Mesenchymal stem cell (in vitro differentiated cells and primary cell): ENCODE data around the gene PDK3.

Experiments
- DNase-seq: peaks from one replicate; pipeline ENCODE4 v3.0.0-alpha.2; 2013
- H2AFZ ChIP-seq: one replicate; pipeline ENCODE4 v1.6.1; 2013; ENCODE audit warnings: low read depth, mild to moderate bottlenecking, control low read depth, inconsistent platforms, low read length, moderate library complexity
- H2AK5ac ChIP-seq: 2 replicates; pipeline ENCODE4 v1.6.1; 2013; ENCODE audit warnings: low read length, moderate library complexity, mild to moderate bottlenecking, inconsistent platforms; ENCODE audit not compliant: severe bottlenecking
- H2BK120ac ChIP-seq: one replicate; pipeline ENCODE4 v1.6.1; 2013; ENCODE audit warnings: low read depth, mild to moderate bottlenecking, inconsistent platforms, low read length, moderate library complexity
- H2BK12ac ChIP-seq, 2 experiments: one replicate each; pipeline ENCODE4 v1.6.1; 2013; ENCODE audit warnings: inconsistent platforms in 2 of 2, low read length in 2 of 2, mild to moderate bottlenecking in 2 of 2, moderate library complexity in 2 of 2, control low read depth in 1 of 2
- H2BK15ac ChIP-seq: one replicate; pipeline ENCODE4 v1.6.1; 2013; ENCODE audit warnings: mild to moderate bottlenecking, low read depth, inconsistent platforms; ENCODE audit not compliant: poor library complexity, severe bottlenecking
- H2BK5ac ChIP-seq: 2 replicates; pipeline ENCODE4 v1.6.1; 2013; ENCODE audit warnings: low read depth, mild to moderate bottlenecking, low read length, control low read depth, inconsistent platforms; ENCODE audit not compliant: poor library complexity, severe bottlenecking
- H3K14ac ChIP-seq, 2 experiments: one replicate each; pipeline ENCODE4 v1.6.1; 2013; ENCODE audit warnings: inconsistent platforms in 2 of 2, low read length in 2 of 2, control low read depth in 1 of 2, mild to moderate bottlenecking in 1 of 2, moderate library complexity in 1 of 2
- H3K18ac ChIP-seq, 2 experiments: one replicate each; pipeline ENCODE4 v1.6.1; 2013; ENCODE audit warnings: inconsistent platforms in 2 of 2, low read length in 2 of 2, control low read depth in 1 of 2, low read depth in 1 of 2, mild to moderate bottlenecking in 1 of 2
- H3K23ac ChIP-seq, 2 experiments: one replicate each; pipeline ENCODE4 v1.6.1; 2013; ENCODE audit warnings: inconsistent platforms in 2 of 2, low read length in 2 of 2, mild to moderate bottlenecking in 2 of 2, moderate library complexity in 2 of 2, control low read depth in 1 of 2
- H3K27ac ChIP-seq: 2 replicates; pipeline ENCODE4 v1.5.1; 2013; ENCODE audit warnings: mild to moderate bottlenecking, moderate library complexity, low read length, control low read depth, inconsistent platforms; ENCODE audit not compliant: poor library complexity, severe bottlenecking
- H3K27me3 ChIP-seq, 2 experiments: 2 replicates each; pipeline versions ENCODE4 v1.6.1 to v1.7.0; 2013; ENCODE audit warnings: low read length in 2 of 2, mild to moderate bottlenecking in 2 of 2, moderate library complexity in 2 of 2, control low read depth in 1 of 2, inconsistent platforms in 1 of 2; ENCODE audit not compliant: control insufficient read depth in 1 of 2, insufficient read depth in 1 of 2
- H3K36me3 ChIP-seq, 2 experiments: 2 replicates each; pipeline versions ENCODE4 v1.6.1 to v1.7.0; 2013; ENCODE audit warnings: low read length in 2 of 2, control low read depth in 1 of 2, inconsistent platforms in 1 of 2, low read depth in 1 of 2, mild to moderate bottlenecking in 1 of 2; ENCODE audit not compliant: insufficient read depth in 2 of 2, control insufficient read depth in 1 of 2
- H3K4ac ChIP-seq, 2 experiments: one replicate each; pipeline ENCODE4 v1.6.1; 2013; ENCODE audit warnings: inconsistent platforms in 2 of 2, low read length in 2 of 2, mild to moderate bottlenecking in 2 of 2, moderate library complexity in 2 of 2, control low read depth in 1 of 2, low read depth in 1 of 2
- H3K4me1 ChIP-seq: 2 replicates; pipeline ENCODE4 v1.6.1; 2013; ENCODE audit warnings: low read depth, low read length, control low read depth; ENCODE audit not compliant: control insufficient read depth, insufficient read depth
- H3K4me2 ChIP-seq: 2 replicates; pipeline ENCODE4 v1.6.1; 2013; ENCODE audit warnings: low read length, mild to moderate bottlenecking, inconsistent platforms; ENCODE audit not compliant: poor library complexity, severe bottlenecking
- H3K4me3 ChIP-seq, 2 experiments: 2 replicates each; pipeline versions ENCODE4 v1.5.1 to v1.7.0; 2013; ENCODE audit warnings: low read length in 2 of 2, mild to moderate bottlenecking in 2 of 2, control low read depth in 1 of 2, low read depth in 1 of 2; ENCODE audit not compliant: insufficient read depth in 1 of 2
- H3K79me1 ChIP-seq: replicated peaks from 2 replicates; pipeline ENCODE4 v1.6.1; 2013; ENCODE audit warnings: mild to moderate bottlenecking, control low read depth, low read length, inconsistent platforms; ENCODE audit not compliant: poor library complexity, severe bottlenecking
- H3K9ac ChIP-seq: 2 replicates; pipeline ENCODE4 v1.7.0; 2013; ENCODE audit warnings: mild to moderate bottlenecking, low read length, moderate library complexity
- H3K9me3 ChIP-seq: 2 replicates; pipeline ENCODE4 v1.7.0; 2013; ENCODE audit warnings: mild to moderate bottlenecking, low read length; ENCODE audit not compliant: control insufficient read depth
- H4K8ac ChIP-seq: one replicate; pipeline ENCODE4 v1.6.1; 2013; ENCODE audit warnings: inconsistent platforms, mild to moderate bottlenecking, low read length, moderate library complexity
- H4K91ac ChIP-seq: one replicate; pipeline ENCODE4 v1.6.1; 2013; ENCODE audit warnings: mild to moderate bottlenecking, low read length, inconsistent platforms
- WGBS: methylation state at CpG from one replicate; pipeline ENCODE4 v1.1.7; 2013; ENCODE audit warnings: mixed read lengths; 5-methylcytosine and 5-hydroxymethylcytosine counted together

PDK3 gene

DNA sequence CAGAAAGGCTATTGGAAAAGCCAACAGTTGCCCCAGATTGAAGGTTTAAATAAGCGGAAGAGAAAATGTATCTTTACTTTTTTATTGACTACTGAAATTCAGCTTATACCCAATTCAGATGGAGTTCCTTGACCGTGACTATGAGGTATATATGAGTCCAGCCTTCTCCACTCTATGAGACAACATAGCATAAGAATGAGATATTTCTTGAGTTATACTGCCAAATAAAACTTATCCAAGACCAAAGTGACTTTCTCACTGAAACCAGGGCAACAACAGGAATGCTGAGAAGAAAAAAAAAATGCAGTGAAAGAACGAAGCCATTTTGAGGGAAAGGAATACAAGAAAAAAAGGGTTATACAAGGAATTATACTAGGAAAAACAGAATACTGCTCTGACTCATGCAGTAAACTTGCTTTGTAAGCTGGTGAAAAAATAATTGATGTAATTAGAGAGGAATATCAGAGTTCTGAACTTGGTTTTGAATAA lies 16.3 kb upstream of the PDK3 start:
- WGBS = 67% methylated on average over 1 of the region's 3 CpGs

DNA sequence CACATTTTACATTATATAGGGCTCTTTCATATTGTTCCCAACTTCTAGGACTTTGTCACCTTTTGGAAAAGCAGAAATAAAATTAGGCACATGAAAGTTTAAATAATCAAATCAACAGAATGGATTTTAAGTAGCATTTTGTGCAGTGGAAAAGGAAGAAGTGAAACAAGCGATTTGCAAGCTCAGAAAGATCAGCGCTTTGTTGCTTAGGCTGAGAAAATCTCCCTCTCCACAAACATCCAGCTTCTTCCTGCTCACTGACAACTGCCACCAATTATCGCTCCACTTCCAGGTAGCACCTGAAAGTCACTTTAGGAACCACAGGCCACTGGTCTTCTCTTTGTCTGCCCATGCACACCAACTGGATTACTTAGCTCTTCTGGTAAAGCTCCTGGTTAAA lies 2.0 kb upstream of the PDK3 start:
- Histone ChIP-seq H3K4me2 (no peak overlapping the region), H2BK15ac (no peak overlapping the region), H3K4ac (no peak overlapping the region), H3K9ac (no peak overlapping the region), H2BK12ac (no peak overlapping the region), H3K18ac (no peak overlapping the region), H2BK120ac (no peak overlapping the region), H3K4me3 (no peak overlapping the region), H3K14ac (no peak overlapping the region), H3K79me1 (no peaks in the 10 kb centered on the region), H3K4me1 (peaks cover 1% of the 10 kb centered on the region), H2AFZ (no peak overlapping the region), H3K36me3 (no peaks in the 10 kb centered on the region), H3K9me3 (no peaks in the 10 kb centered on the region), H2AK5ac (no peak overlapping the region), H2BK5ac (no peak overlapping the region), H3K23ac (no peak overlapping the region), H3K27ac (no peak overlapping the region), H4K8ac (no peak overlapping the region), H3K27me3 (peaks cover 0 to 7% of the 10 kb centered on the region in 2 experiments), H4K91ac (no peak overlapping the region)
- whole genome bisulfite sequencing = 100% methylated on average over 2 of the region's 3 CpGs
- no peak for DNase-seq

More for the DNA sequence above, 16.3 kb upstream of the PDK3 start:
- no peak overlapping the region for H3K23ac ChIP-seq
- no peak overlapping the region for H4K8ac ChIP-seq
- no peak overlapping the region for H3K14ac ChIP-seq
- H2AK5ac ChIP-seq = no peak overlapping the region
- no peak overlapping the region for H2BK15ac ChIP-seq
- peak overlapping the region in 1 of 2 experiments; percentile 1 for H3K4me3 ChIP-seq
- no peak overlapping the region for H2BK120ac ChIP-seq
- H3K36me3 ChIP-seq = no peaks in the 10 kb centered on the region
- H3K18ac ChIP-seq = no peak overlapping the region
- peaks cover 2% of the 10 kb centered on the region for H3K9me3 ChIP-seq
- no peak overlapping the region for H3K4me2 ChIP-seq
- H2AFZ ChIP-seq = no peak overlapping the region
- no peak overlapping the region for H3K4ac ChIP-seq
- no peak for DNase-seq
- H2BK5ac ChIP-seq = no peak overlapping the region
- H4K91ac ChIP-seq = no peak overlapping the region
- H3K27me3 ChIP-seq = peaks cover 4 to 16% of the 10 kb centered on the region in 2 experiments
- H3K9ac ChIP-seq = no peak overlapping the region
- no peaks in the 10 kb centered on the region for H3K4me1 ChIP-seq
- H3K79me1 ChIP-seq = no peaks in the 10 kb centered on the region
- H2BK12ac ChIP-seq = no peak overlapping the region
- H3K27ac ChIP-seq = no peak overlapping the region

DNA sequence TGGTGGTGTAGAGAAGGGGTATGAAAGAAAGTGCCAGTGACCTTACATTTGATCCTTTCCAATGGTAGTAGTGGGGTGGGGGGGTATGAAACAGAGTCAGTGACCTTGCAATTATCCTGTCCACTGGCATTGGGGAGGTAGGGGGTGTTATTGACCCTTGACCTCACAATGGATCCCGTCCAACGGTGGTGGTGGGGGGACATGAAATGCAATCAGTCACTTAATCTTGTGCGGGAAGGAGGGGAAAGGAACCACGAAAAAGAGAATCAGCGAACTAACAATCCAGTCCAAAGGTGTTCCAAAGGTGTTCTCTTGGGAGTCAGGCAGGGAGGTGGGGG lies 619 bp upstream of the PDK3 start:
- no peaks in the 10 kb centered on the region for H3K36me3 ChIP-seq
- H3K18ac ChIP-seq = peak overlapping the region in 1 of 2 experiments; percentile 52
- H2AK5ac ChIP-seq = no peak overlapping the region
- no peak overlapping the region for H2BK5ac ChIP-seq
- H2AFZ ChIP-seq = no peak overlapping the region
- no peaks in the 10 kb centered on the region for H3K9me3 ChIP-seq
- peak overlapping the region; percentile 69 to 79 for H3K4me3 ChIP-seq
- peak overlapping the region; percentile 84 for H3K9ac ChIP-seq
- 3% methylated on average over 5 of the region's 5 CpGs for WGBS
- H3K79me1 ChIP-seq = no peaks in the 10 kb centered on the region
- H3K4ac ChIP-seq = no peak overlapping the region
- H2BK12ac ChIP-seq = no peak overlapping the region
- no peak overlapping the region for H4K91ac ChIP-seq
- peaks cover 0 to 4% of the 10 kb centered on the region in 2 experiments for H3K27me3 ChIP-seq
- H4K8ac ChIP-seq = peak overlapping the region; percentile 17
- no peak overlapping the region for H2BK15ac ChIP-seq
- no peak for DNase-seq
- peak overlapping the region; percentile 24 for H3K4me2 ChIP-seq
- no peak overlapping the region for H3K23ac ChIP-seq
- H3K4me1 ChIP-seq = peaks cover 1% of the 10 kb centered on the region
- no peak overlapping the region for H3K14ac ChIP-seq
- H2BK120ac ChIP-seq = no peak overlapping the region
- H3K27ac ChIP-seq = peak overlapping the region; percentile 29

DNA sequence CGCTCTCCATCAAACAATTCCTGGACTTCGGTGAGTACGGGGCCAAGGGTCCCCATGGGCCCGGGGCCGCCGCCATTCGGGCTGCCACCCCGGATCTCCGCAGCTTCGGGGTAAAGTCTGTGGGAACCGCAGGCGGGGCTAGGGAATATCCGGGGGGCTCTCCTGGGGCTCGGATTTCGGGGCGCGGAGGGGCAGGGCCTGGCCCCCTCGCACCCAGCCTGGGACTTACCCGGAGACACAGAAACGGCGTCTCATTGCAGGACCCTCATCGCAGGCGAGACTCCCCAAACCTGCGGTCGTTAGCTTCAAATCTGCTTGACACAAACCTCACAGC lies 413 bp downstream of the PDK3 start:
- no peak overlapping the region for H2BK12ac ChIP-seq
- H3K4me1 ChIP-seq = peaks cover 1% of the 10 kb centered on the region
- no peak overlapping the region for H2BK120ac ChIP-seq
- H4K8ac ChIP-seq = no peak overlapping the region
- no peak overlapping the region for H2AFZ ChIP-seq
- H3K27ac ChIP-seq = no peak overlapping the region
- peaks cover 0 to 4% of the 10 kb centered on the region in 2 experiments for H3K27me3 ChIP-seq
- H3K23ac ChIP-seq = no peak overlapping the region
- H3K18ac ChIP-seq = no peak overlapping the region
- DNase-seq = no peak
- no peak overlapping the region for H3K14ac ChIP-seq
- 1% methylated on average over 14 of the region's 25 CpGs for WGBS
- no peak overlapping the region for H2BK5ac ChIP-seq
- H2BK15ac ChIP-seq = no peak overlapping the region
- H3K9ac ChIP-seq = peak overlapping the region; percentile 79
- no peak overlapping the region for H3K4ac ChIP-seq
- H2AK5ac ChIP-seq = no peak overlapping the region
- H3K9me3 ChIP-seq = no peaks in the 10 kb centered on the region
- no peaks in the 10 kb centered on the region for H3K36me3 ChIP-seq
- H3K4me3 ChIP-seq = peak overlapping the region; percentile 69 to 79
- H3K4me2 ChIP-seq = peak overlapping the region; percentile 70
- no peaks in the 10 kb centered on the region for H3K79me1 ChIP-seq
- no peak overlapping the region for H4K91ac ChIP-seq
